GM23338 (cell line): ENCODE measurements around the gene WNK1. TPM values are rescaled to one million over a fixed set of nuclear protein-coding genes. Genes with fewer than 3 reads are reported as not detected.

Experiments used
- ATAC-seq: fragments of 200-7000 bp; cut with Tn5 transposase; 3 replicates; pipeline ENCODE4 v1.9.1; 2020
- DNase-seq: peaks from one replicate; pipeline ENCODE4 v3.0.0-alpha.2; 2015; ENCODE audit warnings: low spot score
- H2AFZ ChIP-seq: fragments of 200-600 bp; sonication (generic); 2 replicates; pipeline ENCODE4 v1.8.0; 2016; ENCODE audit warnings: antibody characterized with exemption, mild to moderate bottlenecking, moderate library complexity
- H3F3A ChIP-seq: fragments of 200-600 bp; sonication (generic); replicated peaks from 2 replicates; pipeline ENCODE4 v1.8.0; 2017; ENCODE audit warnings: antibody characterized with exemption, mixed run types, low read depth
- H3K27ac ChIP-seq: fragments of 200-600 bp; sonication (generic); 2 replicates; pipeline ENCODE4 v1.6.1; 2016; ENCODE audit warnings: low read depth
- H3K27me3 ChIP-seq: fragments of 200-600 bp; sonication (generic); 2 replicates; pipeline ENCODE4 v1.8.0; 2016; ENCODE audit warnings: mild to moderate bottlenecking, mixed run types, moderate library complexity; ENCODE audit not compliant: insufficient read depth
- H3K36me3 ChIP-seq: fragments of 200-600 bp; sonication (generic); 2 replicates; pipeline ENCODE4 v1.8.0; 2016; ENCODE audit warnings: mild to moderate bottlenecking; ENCODE audit not compliant: insufficient read depth
- H3K4me1 ChIP-seq: fragments of 200-600 bp; sonication (generic); 2 replicates; pipeline ENCODE4 v1.8.0; 2016; ENCODE audit warnings: mild to moderate bottlenecking, moderate library complexity; ENCODE audit not compliant: insufficient read depth
- H3K4me2 ChIP-seq: fragments of 200-600 bp; sonication (generic); 2 replicates; pipeline ENCODE4 v1.7.1; 2017; ENCODE audit warnings: mixed run types
- H3K4me3 ChIP-seq: fragments of 200-600 bp; sonication (generic); 2 replicates; pipeline ENCODE4 v1.6.1; 2016; ENCODE audit warnings: mixed run types
- H3K79me2 ChIP-seq: fragments of 200-600 bp; sonication (generic); replicated peaks from 2 replicates; pipeline ENCODE4 v1.8.0; 2017; ENCODE audit warnings: mild to moderate bottlenecking; ENCODE audit not compliant: insufficient read depth
- H3K9me2 ChIP-seq: fragments of 200-600 bp; sonication (generic); 2 replicates; pipeline ENCODE4 v1.8.0; 2017; ENCODE audit not compliant: insufficient read depth
- H4K20me1 ChIP-seq: fragments of 200-600 bp; sonication (generic); replicated peaks from 2 replicates; pipeline ENCODE4 v1.8.0; 2017; ENCODE audit warnings: mild to moderate bottlenecking; ENCODE audit not compliant: insufficient read depth
- H3K27ac Mint-ChIP-seq: 2 replicates; pipeline ENCODE4 v1.8.0; 2020; ENCODE audit warnings: inconsistent platforms, mild to moderate bottlenecking, moderate library complexity, mixed read lengths
- H3K27me3 Mint-ChIP-seq: 3 replicates; pipeline ENCODE4 v1.8.0; 2022; ENCODE audit warnings: low read depth, mild to moderate bottlenecking, moderate library complexity, mixed read lengths, inconsistent platforms; ENCODE audit not compliant: insufficient read depth, poor library complexity
- H3K36me3 Mint-ChIP-seq: 3 replicates; pipeline ENCODE4 v1.8.0; 2021; ENCODE audit warnings: low read depth, mild to moderate bottlenecking, inconsistent platforms, moderate library complexity, mixed read lengths
- H3K4me1 Mint-ChIP-seq: 3 replicates; pipeline ENCODE4 v1.8.0; 2020; ENCODE audit warnings: mild to moderate bottlenecking, inconsistent platforms, mixed read lengths
- H3K4me3 Mint-ChIP-seq: 3 replicates; pipeline ENCODE4 v1.8.0; 2021; ENCODE audit warnings: moderate library complexity, mild to moderate bottlenecking, inconsistent platforms, mixed read lengths
- H3K9me3 Mint-ChIP-seq: 3 replicates; pipeline ENCODE4 v1.8.0; 2020; ENCODE audit warnings: moderate library complexity, mild to moderate bottlenecking, inconsistent platforms, mixed read lengths
- CREB1 ChIP-seq: fragments of 250-450 bp; sonication (Bioruptor Pico); IDR thresholded peaks from 2 replicates; pipeline ENCODE4 v1.5.0; 2020; ENCODE audit warnings: low read depth, mild to moderate bottlenecking, moderate library complexity
- CTCF ChIP-seq, 2 experiments: fragments of 200-600 bp in 1 of 2; sonication (generic) in 1 of 2; conservative IDR thresholded peaks; 2 replicates each; pipeline versions ENCODE4 v1.5.1 to v1.6.1; 2016 to 2017; ENCODE audit warnings: antibody characterized with exemption in 2 of 2, low read depth in 2 of 2, mild to moderate bottlenecking in 2 of 2, moderate library complexity in 1 of 2
- EZH2 ChIP-seq: fragments of 200-600 bp; sonication (generic); IDR thresholded peaks from one replicate; pipeline ENCODE4 v1.8.0; 2017; ENCODE audit warnings: antibody characterized with exemption, mild to moderate bottlenecking, low read depth; ENCODE audit not compliant: unreplicated experiment
- EZH2phosphoT487 ChIP-seq: fragments of 200-600 bp; sonication (generic); IDR thresholded peaks from one replicate; pipeline ENCODE4 v1.8.1; 2018; ENCODE audit warnings: antibody characterized with exemption; ENCODE audit not compliant: unreplicated experiment
- JUNB ChIP-seq: IDR thresholded peaks from one replicate; pipeline ENCODE4 v1.6.1; 2016; ENCODE audit warnings: antibody characterized with exemption; ENCODE audit not compliant: unreplicated experiment
- NANOG ChIP-seq: IDR thresholded peaks from 2 replicates; pipeline ENCODE4 v1.6.1; 2016; ENCODE audit warnings: antibody characterized with exemption, borderline replicate concordance
- POLR2AphosphoS5 ChIP-seq: IDR thresholded peaks from 2 replicates; pipeline ENCODE4 v1.6.1; 2016; ENCODE audit warnings: antibody characterized with exemption, low read depth
- REST ChIP-seq: IDR thresholded peaks from one replicate; pipeline ENCODE4 v1.6.1; 2018; ENCODE audit warnings: antibody characterized with exemption; ENCODE audit not compliant: unreplicated experiment
- STAT1 ChIP-seq: IDR thresholded peaks from one replicate; pipeline ENCODE4 v1.6.1; 2016; ENCODE audit warnings: antibody characterized with exemption; ENCODE audit not compliant: unreplicated experiment
- ZNF114 ChIP-seq: fragments of 250-450 bp; sonication (Bioruptor Pico); IDR thresholded peaks from 2 replicates; pipeline ENCODE4 v1.5.0; 2020; ENCODE audit warnings: mild to moderate bottlenecking, moderate library complexity
- ZNF331 ChIP-seq: fragments of 250-450 bp; sonication (Bioruptor Pico); IDR thresholded peaks from 2 replicates; pipeline ENCODE4 v1.5.0; 2020; ENCODE audit warnings: low read depth, mild to moderate bottlenecking, moderate library complexity
- polyA plus RNA-seq: library from polyadenylated mRNA; unstranded; fragments of >200 nt; fragmentation: Nextera tagmentation; extraction: Ambion mirVana; gene quantifications from 2 replicates; pipeline ENCODE4 v1.2.1, GENCODE V29; 2016
- total RNA-seq: library from RNA; depleted of rRNA; stranded (reverse); fragments of >200 nt; shearing (Covaris generic); gene quantifications from 2 replicates; pipeline ENCODE4 v1.2.3, GENCODE V29; 2014
- TF ChIP-seq, protein P1 (sequence below): fragments of 250-450 bp; sonication (Bioruptor Pico); IDR thresholded peaks from 2 replicates; pipeline ENCODE4 v1.5.0; 2020; ENCODE audit warnings: mild to moderate bottlenecking, moderate library complexity
- TF ChIP-seq, protein P2 (sequence below): IDR thresholded peaks from 2 replicates; pipeline ENCODE4 v1.6.1; 2016; ENCODE audit warnings: antibody characterized with exemption

Gene WNK1
- total and polyA plus RNA-seq, 2 experiments from 2014 or later, result 86.8 to 114 TPM

DNA sequence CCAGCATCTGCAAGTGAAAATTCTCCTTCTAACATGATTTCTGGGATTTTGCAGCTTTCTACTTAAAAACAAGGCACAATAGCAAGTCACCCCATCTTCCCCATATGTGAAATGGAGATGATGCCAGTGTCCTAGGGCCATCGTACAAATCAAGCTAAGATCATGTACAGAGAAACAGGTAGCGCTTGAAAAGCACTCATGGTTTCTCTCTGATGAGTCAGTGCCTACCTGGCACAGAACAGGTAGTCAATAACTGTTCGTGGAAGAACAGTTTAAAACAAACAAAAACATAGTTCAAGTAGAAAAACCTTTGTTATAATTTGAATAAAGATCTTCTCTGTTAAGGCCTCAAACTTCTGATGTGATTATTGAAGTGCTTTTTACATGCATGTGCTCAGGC is 150.2 kb downstream of the WNK1 start:
- H3K36me3 ChIP-seq, result peaks cover 33% of the 10 kb centered on the region
- no peak overlapping the region for H3K4me2 ChIP-seq
- no peaks in the 10 kb centered on the region for H3K9me2 ChIP-seq
- ATAC-seq (no peak), DNase-seq (no peak)
- H3K27ac ChIP-seq, result 0 out of 2 replicates have a peak overlapping the region, but pooled peaks have one; percentile 18
- Mint-ChIP-seq H3K4me1 (peaks cover 11% of the 10 kb centered on the region; the same call in 2 of the 3 replicates), H3K27ac (peak overlapping the region; percentile 44; the same call in 1 of the 2 replicates), H3K9me3 (no peaks in the 10 kb centered on the region), H3K27me3 (no peaks in the 10 kb centered on the region), H3K4me3 (no peak overlapping the region), H3K36me3 (peaks cover 66% of the 10 kb centered on the region)
- H3K4me3 ChIP-seq, result no peak overlapping the region
- TF ChIP-seq, protein P1, sequence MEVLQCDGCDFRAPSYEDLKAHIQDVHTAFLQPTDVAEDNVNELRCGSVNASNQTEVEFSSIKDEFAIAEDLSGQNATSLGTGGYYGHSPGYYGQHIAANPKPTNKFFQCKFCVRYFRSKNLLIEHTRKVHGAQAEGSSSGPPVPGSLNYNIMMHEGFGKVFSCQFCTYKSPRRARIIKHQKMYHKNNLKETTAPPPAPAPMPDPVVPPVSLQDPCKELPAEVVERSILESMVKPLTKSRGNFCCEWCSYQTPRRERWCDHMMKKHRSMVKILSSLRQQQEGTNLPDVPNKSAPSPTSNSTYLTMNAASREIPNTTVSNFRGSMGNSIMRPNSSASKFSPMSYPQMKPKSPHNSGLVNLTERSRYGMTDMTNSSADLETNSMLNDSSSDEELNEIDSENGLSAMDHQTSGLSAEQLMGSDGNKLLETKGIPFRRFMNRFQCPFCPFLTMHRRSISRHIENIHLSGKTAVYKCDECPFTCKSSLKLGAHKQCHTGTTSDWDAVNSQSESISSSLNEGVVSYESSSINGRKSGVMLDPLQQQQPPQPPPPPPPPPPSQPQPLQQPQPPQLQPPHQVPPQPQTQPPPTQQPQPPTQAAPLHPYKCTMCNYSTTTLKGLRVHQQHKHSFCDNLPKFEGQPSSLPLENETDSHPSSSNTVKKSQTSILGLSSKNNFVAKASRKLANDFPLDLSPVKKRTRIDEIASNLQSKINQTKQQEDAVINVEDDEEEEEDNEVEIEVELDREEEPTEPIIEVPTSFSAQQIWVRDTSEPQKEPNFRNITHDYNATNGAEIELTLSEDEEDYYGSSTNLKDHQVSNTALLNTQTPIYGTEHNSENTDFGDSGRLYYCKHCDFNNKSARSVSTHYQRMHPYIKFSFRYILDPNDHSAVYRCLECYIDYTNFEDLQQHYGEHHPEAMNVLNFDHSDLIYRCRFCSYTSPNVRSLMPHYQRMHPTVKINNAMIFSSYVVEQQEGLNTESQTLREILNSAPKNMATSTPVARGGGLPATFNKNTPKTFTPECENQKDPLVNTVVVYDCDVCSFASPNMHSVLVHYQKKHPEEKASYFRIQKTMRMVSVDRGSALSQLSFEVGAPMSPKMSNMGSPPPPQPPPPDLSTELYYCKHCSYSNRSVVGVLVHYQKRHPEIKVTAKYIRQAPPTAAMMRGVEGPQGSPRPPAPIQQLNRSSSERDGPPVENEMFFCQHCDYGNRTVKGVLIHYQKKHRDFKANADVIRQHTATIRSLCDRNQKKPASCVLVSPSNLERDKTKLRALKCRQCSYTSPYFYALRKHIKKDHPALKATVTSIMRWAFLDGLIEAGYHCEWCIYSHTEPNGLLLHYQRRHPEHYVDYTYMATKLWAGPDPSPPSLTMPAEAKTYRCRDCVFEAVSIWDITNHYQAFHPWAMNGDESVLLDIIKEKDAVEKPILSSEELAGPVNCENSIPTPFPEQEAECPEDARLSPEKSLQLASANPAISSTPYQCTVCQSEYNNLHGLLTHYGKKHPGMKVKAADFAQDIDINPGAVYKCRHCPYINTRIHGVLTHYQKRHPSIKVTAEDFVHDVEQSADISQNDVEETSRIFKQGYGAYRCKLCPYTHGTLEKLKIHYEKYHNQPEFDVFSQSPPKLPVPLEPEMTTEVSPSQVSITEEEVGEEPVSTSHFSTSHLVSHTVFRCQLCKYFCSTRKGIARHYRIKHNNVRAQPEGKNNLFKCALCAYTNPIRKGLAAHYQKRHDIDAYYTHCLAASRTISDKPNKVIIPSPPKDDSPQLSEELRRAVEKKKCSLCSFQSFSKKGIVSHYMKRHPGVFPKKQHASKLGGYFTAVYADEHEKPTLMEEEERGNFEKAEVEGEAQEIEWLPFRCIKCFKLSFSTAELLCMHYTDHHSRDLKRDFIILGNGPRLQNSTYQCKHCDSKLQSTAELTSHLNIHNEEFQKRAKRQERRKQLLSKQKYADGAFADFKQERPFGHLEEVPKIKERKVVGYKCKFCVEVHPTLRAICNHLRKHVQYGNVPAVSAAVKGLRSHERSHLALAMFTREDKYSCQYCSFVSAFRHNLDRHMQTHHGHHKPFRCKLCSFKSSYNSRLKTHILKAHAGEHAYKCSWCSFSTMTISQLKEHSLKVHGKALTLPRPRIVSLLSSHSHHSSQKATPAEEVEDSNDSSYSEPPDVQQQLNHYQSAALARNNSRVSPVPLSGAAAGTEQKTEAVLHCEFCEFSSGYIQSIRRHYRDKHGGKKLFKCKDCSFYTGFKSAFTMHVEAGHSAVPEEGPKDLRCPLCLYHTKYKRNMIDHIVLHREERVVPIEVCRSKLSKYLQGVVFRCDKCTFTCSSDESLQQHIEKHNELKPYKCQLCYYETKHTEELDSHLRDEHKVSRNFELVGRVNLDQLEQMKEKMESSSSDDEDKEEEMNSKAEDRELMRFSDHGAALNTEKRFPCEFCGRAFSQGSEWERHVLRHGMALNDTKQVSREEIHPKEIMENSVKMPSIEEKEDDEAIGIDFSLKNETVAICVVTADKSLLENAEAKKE (CRISPR knock-in tag), result no peak
- TF ChIP-seq STAT1 (no peak), JUNB (no peak), CTCF (conservative IDR thresholded peaks at IDR 0.05; ENCODE audit: low read depth in 2 of 2) (no peak), REST (no peak), ZNF331 (no peak), EZH2phosphoT487 (no peak), CREB1 (CRISPR knock-in tag) (no peak), ZNF114 (no peak), EZH2 (no peak), NANOG (no peak), POLR2AphosphoS5 (no peak)
- TF ChIP-seq, protein P2, sequence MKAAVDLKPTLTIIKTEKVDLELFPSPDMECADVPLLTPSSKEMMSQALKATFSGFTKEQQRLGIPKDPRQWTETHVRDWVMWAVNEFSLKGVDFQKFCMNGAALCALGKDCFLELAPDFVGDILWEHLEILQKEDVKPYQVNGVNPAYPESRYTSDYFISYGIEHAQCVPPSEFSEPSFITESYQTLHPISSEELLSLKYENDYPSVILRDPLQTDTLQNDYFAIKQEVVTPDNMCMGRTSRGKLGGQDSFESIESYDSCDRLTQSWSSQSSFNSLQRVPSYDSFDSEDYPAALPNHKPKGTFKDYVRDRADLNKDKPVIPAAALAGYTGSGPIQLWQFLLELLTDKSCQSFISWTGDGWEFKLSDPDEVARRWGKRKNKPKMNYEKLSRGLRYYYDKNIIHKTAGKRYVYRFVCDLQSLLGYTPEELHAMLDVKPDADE, result no peak
- 0 out of 2 replicates have a peak, but pooled peaks cover 2% of the 10 kb centered on the region for H3F3A ChIP-seq
- H4K20me1 ChIP-seq, result peaks cover 16% of the 10 kb centered on the region; the same call in 1 of the 2 replicates
- H2AFZ ChIP-seq, result no peak overlapping the region
- no peaks in the 10 kb centered on the region for H3K79me2 ChIP-seq
- no peaks in the 10 kb centered on the region for H3K4me1 ChIP-seq
- no peaks in the 10 kb centered on the region for H3K27me3 ChIP-seq
